VCaP (cell line): ENCODE results near the gene PLCB1.

Experiments
- H3K27ac ChIP-seq: fragments of 450-650 bp; 2 replicates; pipeline ENCODE4 v1.5.1; 2017
- TF ChIP-seq, protein P1 (sequence below): fragments of 450-650 bp; conservative IDR thresholded peaks from 2 replicates; pipeline ENCODE4 v1.5.1; 2017; ENCODE audit warnings: mild to moderate bottlenecking, moderate library complexity

The PLCB1 gene

DNA sequence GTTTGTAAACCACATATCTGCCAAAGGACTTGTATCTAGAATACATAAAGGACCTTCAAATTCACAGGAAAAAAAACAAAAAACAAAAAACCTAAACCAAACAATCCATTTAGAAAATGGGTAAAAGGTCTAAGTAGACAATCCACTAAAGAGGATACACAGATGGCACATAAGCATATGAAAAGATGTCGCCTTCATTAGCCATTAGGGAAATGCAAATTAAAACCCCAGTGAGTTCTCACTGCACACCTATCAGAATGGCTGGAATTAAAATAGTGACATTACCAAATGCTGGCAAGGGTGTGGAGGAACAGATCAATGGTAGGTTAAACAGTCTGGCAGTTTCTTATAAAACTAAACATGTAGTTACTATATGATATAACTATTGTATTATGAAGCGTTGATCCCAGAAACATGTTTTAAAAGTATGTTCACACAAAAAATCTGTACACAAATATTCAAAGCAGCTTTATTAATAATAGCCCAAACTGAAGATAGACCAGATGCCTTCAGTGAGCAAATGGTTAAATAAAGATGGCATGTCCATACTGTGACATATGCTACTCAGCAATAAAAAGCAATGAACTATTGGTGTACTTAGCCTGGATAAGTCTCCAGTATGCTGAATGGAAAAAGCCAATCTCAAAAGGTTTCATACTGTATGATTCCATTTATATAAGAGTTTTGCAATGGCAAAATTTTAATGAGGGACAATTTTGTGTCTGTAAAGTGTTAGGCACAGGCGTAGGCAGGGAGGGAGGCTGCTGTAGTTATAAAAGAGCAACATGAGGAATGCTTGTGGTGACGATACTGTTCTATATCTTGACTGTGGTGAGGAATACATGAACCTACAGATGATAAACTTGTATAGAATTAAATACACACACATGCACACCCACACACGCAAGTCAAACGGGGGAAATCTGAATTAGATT is 43.9 kb downstream of the PLCB1 start:
- TF ChIP-seq, protein P1, sequence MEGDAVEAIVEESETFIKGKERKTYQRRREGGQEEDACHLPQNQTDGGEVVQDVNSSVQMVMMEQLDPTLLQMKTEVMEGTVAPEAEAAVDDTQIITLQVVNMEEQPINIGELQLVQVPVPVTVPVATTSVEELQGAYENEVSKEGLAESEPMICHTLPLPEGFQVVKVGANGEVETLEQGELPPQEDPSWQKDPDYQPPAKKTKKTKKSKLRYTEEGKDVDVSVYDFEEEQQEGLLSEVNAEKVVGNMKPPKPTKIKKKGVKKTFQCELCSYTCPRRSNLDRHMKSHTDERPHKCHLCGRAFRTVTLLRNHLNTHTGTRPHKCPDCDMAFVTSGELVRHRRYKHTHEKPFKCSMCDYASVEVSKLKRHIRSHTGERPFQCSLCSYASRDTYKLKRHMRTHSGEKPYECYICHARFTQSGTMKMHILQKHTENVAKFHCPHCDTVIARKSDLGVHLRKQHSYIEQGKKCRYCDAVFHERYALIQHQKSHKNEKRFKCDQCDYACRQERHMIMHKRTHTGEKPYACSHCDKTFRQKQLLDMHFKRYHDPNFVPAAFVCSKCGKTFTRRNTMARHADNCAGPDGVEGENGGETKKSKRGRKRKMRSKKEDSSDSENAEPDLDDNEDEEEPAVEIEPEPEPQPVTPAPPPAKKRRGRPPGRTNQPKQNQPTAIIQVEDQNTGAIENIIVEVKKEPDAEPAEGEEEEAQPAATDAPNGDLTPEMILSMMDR: no peak
- no peak overlapping the region for H3K27ac ChIP-seq

DNA sequence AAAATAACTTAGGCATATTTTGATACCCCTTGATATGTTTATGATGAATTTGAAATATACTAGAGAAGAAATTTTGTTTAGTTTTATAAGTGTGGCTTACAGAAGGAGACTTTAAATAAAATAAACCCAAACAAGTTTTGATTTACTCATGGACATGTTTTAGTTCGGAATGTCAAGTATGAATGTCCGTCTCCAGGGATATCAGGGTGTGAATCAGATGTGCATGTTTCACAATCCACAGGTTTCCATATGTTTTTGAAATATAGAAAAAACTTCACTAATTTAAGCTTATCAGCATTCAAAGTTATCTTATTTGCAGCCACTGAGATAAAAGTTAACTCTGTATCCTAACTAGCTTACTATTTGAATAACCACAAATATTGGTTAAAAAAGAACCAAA is 51.5 kb downstream of the PLCB1 start:
- TF ChIP-seq, protein P1: no peak
- no peak overlapping the region for H3K27ac ChIP-seq

DNA sequence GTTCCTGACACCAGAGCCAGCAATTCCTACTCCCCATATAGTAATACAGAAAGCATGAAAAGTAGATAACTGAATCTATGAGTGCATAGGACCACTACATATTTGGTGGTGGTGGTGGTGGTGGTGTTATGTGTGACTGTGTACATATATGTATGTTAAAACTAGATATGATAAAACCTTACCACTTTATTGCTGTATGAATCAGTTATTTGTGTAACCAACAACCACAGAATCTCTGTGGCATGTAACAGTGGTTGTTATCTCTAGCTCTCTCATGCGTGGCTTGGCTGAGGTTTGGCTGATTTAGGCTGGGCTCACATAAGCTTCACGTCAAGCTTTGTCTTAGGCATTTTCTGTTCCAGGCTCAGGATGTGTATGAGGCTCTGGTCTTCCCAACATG is 55.7 kb downstream of the PLCB1 start:
- H3K27ac ChIP-seq: no peak overlapping the region
- TF ChIP-seq, protein P1: no peak

DNA sequence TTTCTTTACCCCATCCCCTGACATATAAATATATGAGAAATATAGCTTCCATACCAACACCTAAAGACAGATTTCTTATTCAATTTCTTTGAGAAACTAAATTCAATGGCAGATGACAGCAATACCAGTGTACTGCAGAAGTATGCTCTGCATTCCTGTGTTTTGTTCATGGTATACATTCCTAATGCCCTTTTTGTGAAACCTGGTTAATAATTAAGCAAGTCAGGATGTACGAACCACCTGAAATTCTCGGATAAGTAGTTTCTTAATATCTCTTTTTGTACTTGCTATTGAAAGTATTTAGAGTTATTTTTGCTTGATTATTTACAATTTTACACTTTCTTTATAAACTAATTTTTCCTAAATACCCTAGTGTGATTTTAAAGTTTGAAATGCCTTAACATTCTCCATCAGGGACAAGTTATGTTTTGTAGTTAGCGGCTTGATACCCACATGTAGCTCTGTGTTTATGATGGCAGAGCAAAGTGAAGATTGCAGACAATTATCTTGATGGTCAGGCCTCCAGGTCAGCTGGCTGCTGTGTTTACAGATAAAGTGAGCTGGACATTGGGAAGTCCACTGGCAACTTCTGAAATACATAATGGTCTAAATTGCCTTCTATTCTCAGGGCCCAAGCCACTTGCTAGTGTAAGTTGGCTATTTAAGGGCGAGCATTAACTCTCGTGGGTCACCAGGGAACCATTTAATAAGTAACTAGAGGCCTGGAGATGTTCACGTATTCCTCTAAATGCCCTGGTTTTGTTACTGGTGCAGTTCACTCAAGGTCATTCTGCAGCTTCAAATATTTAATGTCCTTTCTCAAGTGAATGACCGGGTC is 58.2 kb downstream of the PLCB1 start:
- TF ChIP-seq, protein P1: no peak
- no peak overlapping the region for H3K27ac ChIP-seq

DNA sequence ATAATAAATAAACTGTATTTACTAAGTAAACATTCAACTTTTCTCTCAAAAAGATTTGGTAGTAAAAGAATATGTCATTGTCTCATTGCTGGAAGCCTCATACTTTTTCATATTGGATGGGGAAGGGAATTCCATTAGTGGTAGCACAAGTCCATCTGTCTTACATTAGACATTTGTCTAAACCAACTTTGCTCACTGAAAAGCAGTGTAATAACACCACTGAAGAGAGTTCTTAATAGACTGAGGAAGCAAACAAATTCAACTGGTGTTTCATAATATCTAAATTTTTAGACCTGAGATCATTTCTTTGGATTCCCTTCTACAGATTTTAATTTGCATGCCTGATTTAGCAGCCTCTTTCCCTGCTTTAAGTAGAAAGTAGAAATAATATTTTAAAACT is 62.7 kb downstream of the PLCB1 start:
- TF ChIP-seq, protein P1: no peak
- H3K27ac ChIP-seq: no peak overlapping the region

DNA sequence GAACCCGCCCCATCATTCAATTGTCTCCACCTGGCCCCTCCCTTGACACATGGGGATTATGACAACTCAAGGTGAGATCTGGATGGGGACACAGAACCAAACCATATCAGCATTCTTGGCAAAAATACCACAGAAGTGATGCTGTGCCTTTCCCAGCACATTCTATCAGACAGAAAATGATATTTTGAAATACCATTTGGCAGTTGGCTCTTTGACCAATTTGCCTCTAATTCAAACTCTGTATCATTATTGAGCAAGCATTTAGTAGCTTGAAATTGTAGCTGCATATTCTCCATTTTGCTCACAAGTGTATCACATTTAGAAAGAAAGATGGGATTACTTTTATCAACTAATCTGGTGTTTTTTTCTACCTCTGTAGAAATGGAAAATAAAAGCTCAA is 64.0 kb downstream of the PLCB1 start:
- TF ChIP-seq, protein P1: no peak
- H3K27ac ChIP-seq: no peak overlapping the region

DNA sequence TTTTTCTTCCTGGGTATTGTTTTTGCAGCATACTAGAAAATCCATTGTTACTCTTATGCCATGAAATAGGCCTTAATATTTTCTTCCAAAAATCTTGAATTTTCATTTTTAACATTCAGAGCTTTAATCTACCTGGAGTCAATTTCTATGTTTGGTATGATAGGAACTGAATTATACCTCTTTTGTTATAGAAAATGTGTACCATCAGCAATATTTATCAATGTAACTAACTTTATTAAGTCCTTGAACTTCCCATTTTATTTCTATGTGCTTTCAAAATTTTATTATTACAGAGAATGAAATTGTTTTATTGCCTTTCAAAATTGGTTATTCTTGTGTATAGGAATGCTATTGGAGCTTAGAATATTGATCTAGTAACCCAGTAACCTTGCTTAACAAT is 68.2 kb downstream of the PLCB1 start:
- H3K27ac ChIP-seq: no peak overlapping the region

More for the DNA sequence above, 68.2 kb downstream of the PLCB1 start:
- TF ChIP-seq, protein P1: no peak
